ENCODE results near the gene COA8. TPM values are rescaled to one million over a fixed set of nuclear protein-coding genes. Genes with fewer than 3 reads are reported as not detected.
A peak's percentile ranks its signal among the peaks of the same experiment; 100 is the strongest.

Gene COA8
- total and polyA plus RNA-seq, 2 donors (not counting 3 experiments of a cell fraction or from before 2014, with no cell fraction given) = 19.1 to 46.4 TPM

- POLR2A ChIA-PET = no interaction called here
Observed at GRCh38 chr14:103593577-103593976, 30.8 kb downstream of the COA8 start.

More at GRCh38 chr14:103593577-103593976, 30.8 kb downstream of the COA8 start:
- intact Hi-C loops (cut with micrococcal nuclease) (no loop called here), dilution Hi-C loops (cut with MboI; ENCODE audit: extremely low pct_ligation_motif_present, low sequenced_read_pairs) (no loop called here)
- Histone ChIP-seq H3K79me2 (ENCODE audit: control insufficient read depth, insufficient read depth, low read length) (no peaks in the 10 kb centered on the region), H3K9me1 (replicated peaks; ENCODE audit: control insufficient read depth, extremely low read depth, insufficient read depth, low read length) (no peaks in the 10 kb centered on the region), H2AFZ (ENCODE audit: low read depth, low read length) (no peak overlapping the region), H3K4me1 (ENCODE audit: control insufficient read depth, extremely low read depth, insufficient read depth, low read length) (peaks cover 3% of the 10 kb centered on the region), H3K27ac (ENCODE audit: insufficient read depth, low read depth, low read length) (no peak overlapping the region), H3K9me3 (replicated peaks; ENCODE audit: control insufficient read depth, insufficient read depth, low read length) (no peaks in the 10 kb centered on the region), H4K20me1 (replicated peaks; ENCODE audit: control insufficient read depth, extremely low read depth, insufficient read depth, low read length) (no peaks in the 10 kb centered on the region), H3K36me3 (ENCODE audit: control insufficient read depth in 2 of 2, extremely low read depth in 1 of 2, insufficient read depth in 2 of 2, low read length in 2 of 2) (peaks cover 3 to 8% of the 10 kb centered on the region in 2 experiments), H3K27me3 (ENCODE audit: control insufficient read depth in 2 of 2, insufficient read depth in 2 of 2, low read length in 2 of 2) (no peaks in the 10 kb centered on the region), H3K4me2 (ENCODE audit: insufficient read depth, low read length) (no peak overlapping the region), H3K9ac (replicated peaks; ENCODE audit: extremely low read depth, insufficient read depth, low read length) (no peak overlapping the region), H3K4me3 (replicated peaks in 1 of 3; ENCODE audit: insufficient read depth in 1 of 3, low read depth in 1 of 3, low read length in 3 of 3) (no peak overlapping the region)
- BruUV-seq (replicated peaks) = no TSS peak
- TF ChIP-seq CTCF (IDR thresholded peaks at IDR 0.05; ENCODE audit: extremely low read depth in 1 of 2, insufficient read depth in 1 of 2, low read depth in 1 of 2, low read length in 2 of 2) (no peak), MYC (IDR thresholded peaks at IDR 0.05; ENCODE audit: low read depth, low read length) (no peak), FOS (IDR thresholded peaks at IDR 0.05; ENCODE audit: borderline replicate concordance, insufficient read depth, low read length) (no peak), GATA2 (IDR thresholded peaks at IDR 0.05; ENCODE audit: insufficient read depth, insufficient read length, low read depth, low read length) (no peak), JUN (IDR thresholded peaks at IDR 0.05; ENCODE audit: borderline replicate concordance, insufficient read depth, insufficient read length, low read depth) (no peak), EZH2 (IDR thresholded peaks at IDR 0.05; ENCODE audit: borderline replicate concordance, low read depth, low read length, severe bottlenecking) (no peak), POLR2A (IDR thresholded peaks at IDR 0.05; ENCODE audit: low read depth, low read length) (no peak), POLR2AphosphoS5 (IDR thresholded peaks at IDR 0.05; ENCODE audit: insufficient read depth, low read depth, low read length) (no peak)
- TF ChIP-seq, protein P1, sequence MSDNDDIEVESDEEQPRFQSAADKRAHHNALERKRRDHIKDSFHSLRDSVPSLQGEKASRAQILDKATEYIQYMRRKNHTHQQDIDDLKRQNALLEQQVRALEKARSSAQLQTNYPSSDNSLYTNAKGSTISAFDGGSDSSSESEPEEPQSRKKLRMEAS (IDR thresholded peaks at IDR 0.05; ENCODE audit: insufficient read depth, insufficient read length) = no peak
- DNase-seq (ENCODE audit: low read depth, low spot score) = peak; percentile 28
- peak; percentile 70 for FAIRE-seq
- CTCF ChIA-PET = no interaction called here
